ENCODE data around the gene CACNA2D3.

Gene CACNA2D3

DNA sequence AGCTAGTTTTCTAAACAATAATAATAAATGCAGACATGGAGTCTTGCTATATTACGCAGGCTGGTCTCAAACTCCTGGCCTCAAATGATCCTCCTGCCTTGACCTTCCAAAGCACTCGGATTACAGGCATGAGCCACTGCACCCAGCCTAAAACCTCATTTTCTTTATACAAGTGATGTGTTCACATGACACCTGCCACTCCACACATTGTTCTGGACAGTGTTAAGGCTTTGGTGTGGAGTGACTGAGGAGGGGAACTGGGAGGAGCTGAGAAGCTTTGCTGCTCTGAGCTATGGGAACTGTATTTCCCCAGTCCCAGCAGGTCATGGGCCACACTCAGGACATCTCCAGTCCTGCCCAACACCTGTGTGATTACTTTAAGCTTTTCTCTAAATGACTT, 425.5 kb downstream of the CACNA2D3 start:
- DNase-seq, result no peak

DNA sequence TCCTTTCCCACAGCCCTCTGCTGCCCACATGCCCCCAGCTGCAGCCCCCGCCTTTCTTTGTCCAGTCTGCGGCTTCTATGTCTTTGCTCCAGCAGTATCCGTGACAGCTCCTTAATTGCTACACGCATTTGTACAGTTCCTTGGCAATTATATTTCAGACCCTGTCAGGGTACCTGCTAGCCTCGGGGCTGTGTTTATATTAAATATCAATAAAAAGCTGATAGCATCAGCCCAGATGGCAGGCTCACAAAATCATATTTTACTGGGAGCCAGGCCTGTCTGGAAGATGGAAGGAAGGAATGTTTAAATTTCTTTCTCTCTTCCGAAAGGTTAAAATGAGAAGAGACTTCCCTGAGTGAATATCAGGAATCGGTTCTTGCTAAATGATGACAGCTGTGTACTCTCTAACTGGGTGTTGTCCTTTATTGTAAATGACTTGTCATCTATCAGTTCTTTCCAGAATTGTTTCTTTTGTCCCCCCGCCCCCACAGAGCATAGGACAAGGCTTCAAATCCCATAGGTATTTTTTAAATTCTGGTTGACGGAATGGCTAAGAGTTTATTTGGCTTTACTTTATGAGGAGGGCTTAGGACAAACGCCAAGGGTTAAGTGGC, 427.4 kb downstream of the CACNA2D3 start:
- no peak for DNase-seq

GRCh38 chr3:54550221-54550977, 428.0 kb downstream of the CACNA2D3 start:
- DNase-seq, result no peak

GRCh38 chr3:54556630-54557029, 434.3 kb downstream of the CACNA2D3 start:
- no peak for DNase-seq

GRCh38 chr3:54557538-54558428, 435.4 kb downstream of the CACNA2D3 start:
- DNase-seq, result no peak

DNA sequence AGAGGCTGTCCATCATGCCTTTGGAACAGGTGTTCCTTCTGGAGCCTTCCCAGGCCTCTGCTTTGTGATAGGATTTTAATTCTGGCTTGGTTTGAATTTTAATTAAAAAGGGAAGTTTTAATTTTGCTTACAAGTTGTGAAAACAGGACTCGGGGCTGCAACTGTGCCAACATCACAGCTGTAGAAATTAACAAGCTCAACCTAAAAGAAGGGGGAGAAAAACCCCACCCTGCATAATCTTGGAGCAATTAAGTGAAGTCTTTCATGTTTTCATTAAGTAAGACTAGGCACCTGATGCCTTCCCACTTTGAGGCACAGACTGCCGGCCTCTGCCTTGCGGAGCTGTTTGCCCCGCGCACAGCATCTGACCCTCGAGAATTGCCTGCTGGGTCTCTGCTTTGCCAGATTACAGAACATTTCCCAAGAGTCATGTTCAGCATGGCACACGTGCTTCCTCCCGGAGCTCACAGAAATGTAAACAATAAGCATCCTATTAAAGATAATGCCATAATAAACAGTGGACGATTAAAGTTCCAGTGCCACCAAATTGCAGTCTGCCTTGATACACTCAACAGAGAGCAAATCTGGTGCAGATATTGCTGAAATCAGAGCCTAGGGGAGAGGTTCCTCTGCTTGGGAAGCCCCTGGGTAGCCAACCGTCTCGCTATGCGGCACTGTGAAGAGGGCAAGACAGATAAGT, 441.3 kb downstream of the CACNA2D3 start:
- DNase-seq, result no peak

DNA sequence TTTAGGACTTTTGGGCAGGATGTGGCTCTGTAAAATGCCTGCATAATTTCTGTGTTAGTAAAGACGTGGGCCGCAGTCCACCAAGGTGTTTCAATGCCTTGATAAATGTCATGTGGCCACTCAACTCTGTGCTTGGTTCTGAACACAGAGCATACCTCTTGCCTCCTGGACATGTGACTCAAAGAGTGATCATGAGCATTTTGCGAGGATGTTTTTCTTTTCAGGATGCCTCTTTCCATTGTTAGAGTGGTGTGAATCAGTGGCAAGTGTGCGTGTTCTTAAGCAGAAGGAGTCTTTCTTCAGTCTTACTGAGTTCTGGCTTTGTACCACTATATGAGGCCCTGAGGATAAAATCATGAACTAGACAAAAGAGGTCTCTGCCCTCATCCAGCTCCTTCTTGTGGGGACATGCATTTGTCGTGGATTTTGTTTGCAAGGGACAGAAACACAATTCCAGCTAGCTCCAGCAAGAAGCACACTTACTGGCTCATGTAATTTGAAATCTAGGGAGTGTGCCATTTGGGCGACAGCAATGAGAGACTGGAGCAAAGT, 442.1 kb downstream of the CACNA2D3 start:
- DNase-seq, result no peak

- no peak for DNase-seq
Observed at GRCh38 chr3:54565956-54566355, 443.6 kb downstream of the CACNA2D3 start.

DNA sequence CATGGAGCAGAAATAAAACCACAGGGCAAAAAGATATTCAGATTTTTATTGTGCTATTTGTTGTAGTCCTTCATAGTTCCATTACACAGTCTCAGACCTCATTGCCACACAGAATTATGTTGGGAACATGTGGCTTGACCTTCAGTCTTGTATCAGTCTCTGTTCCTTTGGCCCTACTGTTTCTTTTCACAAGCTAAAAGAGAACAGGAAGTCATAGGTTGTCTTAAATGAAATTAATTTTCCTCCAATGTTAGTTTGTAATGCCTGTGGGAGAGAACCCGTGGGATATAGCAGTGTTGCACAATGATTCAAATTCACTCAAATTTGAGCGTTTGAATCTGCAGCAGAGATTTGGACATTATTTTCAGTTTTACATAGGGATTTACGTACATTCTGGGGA, 445.6 kb downstream of the CACNA2D3 start:
- no peak for DNase-seq

GRCh38 chr3:54570008-54570407, 447.7 kb downstream of the CACNA2D3 start:
- no peak for DNase-seq

- no peak for DNase-seq
Observed at GRCh38 chr3:54572197-54572895, 450.0 kb downstream of the CACNA2D3 start.

GRCh38 chr3:54573858-54574257, 451.5 kb downstream of the CACNA2D3 start:
- no peak for DNase-seq

DNA sequence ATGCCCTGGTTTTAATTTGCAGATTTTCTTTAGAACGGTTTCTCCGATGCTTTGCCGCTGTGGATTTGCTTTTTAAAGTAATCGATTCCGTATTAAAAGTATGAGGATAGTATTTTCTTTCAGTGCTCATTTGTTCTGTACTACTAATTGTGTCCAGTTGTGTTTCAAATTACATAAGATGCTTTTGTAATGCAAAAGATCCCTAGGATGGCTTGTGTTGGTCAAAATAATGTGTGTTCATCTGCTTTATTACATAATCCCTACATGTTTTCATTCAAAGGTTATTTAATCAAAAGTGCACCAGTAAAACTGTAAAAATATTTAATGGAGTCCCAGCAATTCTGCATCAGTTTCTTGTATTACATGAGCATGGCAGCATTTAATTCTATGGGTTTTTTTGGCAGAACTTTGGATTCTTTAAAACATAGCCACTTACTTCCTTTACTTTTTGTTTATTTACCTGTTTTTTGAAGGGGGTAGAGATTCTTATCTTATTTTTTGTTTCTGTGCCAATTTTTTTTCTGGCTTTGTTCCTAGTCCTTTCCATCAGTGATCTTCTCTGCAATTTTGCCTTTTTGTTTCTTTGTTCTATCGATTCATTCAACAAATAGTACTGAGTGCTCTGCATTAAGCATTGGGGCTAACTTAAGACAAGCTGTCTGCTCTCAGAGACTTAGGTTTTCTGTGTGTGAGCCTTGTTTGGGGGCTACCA, 452.7 kb downstream of the CACNA2D3 start:
- no peak for DNase-seq

DNA sequence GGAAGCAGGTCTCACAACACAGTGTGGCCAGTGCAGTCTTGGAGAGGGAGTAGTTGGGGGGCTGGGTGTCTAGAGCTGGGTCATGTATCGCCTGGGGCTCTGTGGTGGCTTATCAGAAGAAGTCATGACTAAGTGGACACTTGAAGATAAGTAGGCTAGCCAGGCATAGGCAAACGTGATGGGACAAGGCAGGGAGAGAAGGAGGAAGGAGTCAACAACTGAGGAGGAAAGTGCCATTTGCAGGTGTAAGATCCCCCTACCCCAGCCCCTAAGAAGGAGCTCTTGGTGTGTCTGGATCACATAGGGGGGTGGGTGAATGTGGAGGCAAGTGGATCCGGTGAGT, 453.2 kb downstream of the CACNA2D3 start:
- DNase-seq, result no peak

- DNase-seq, result no peak
Observed at GRCh38 chr3:54577313-54577712, 455.0 kb downstream of the CACNA2D3 start.

- DNase-seq, result no peak
Observed at GRCh38 chr3:54578417-54578816, 456.1 kb downstream of the CACNA2D3 start.

GRCh38 chr3:54580453-54580852, 458.1 kb downstream of the CACNA2D3 start:
- DNase-seq, result no peak

DNA sequence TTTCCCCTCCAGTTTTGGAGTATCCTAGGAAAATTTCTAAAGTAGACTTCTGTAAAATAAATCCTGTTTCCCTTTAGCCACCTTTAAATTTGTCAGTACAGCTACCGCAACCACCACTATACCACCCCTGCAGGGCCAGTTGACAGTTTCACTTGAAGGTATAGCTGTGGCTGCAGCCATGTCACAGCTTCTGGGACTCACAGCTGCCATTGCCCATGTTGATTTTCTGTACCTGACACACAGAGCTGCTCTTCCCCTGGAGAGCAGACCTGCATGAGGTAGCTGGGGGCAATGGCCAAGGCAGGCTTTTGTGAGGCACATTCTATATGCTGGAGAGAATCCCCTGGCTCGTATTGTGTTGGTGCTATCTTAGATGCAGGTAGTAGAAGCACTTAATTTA, 460.1 kb downstream of the CACNA2D3 start:
- no peak for DNase-seq

- no peak for DNase-seq
Observed at GRCh38 chr3:54591157-54591556, 468.8 kb downstream of the CACNA2D3 start.

- no peak for DNase-seq
Observed at GRCh38 chr3:54593653-54594052, 471.3 kb downstream of the CACNA2D3 start.

DNA sequence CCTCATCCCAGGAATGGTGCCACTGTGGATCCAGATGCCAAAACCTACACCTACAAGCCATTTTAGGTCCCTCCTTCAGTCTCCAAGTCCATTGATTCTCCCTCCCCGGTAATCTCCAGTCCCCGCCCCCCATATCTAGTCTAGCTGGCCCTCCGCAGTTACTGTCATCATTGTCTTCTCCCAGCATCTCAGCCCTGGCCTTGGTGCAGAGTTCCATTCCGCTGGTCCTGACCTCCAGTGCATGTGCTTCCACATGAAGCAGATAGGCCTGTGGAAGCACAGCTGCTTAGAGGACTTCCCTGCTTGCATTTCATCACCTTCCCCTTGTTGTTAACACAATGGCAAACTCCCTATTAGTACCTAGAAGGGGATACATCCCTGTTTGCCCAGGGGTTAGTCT, 473.7 kb downstream of the CACNA2D3 start:
- no peak for DNase-seq

- DNase-seq, result no peak
Observed at GRCh38 chr3:54599716-54600115, 477.4 kb downstream of the CACNA2D3 start.
